ENCODE data around the gene MFN2. TPM values are rescaled to one million over a fixed set of nuclear protein-coding genes. Genes with fewer than 3 reads are reported as not detected.

The MFN2 gene
- total and polyA plus RNA-seq, 9 of the 15 experiments (the other 6 are each of a cell fraction or from before 2014, with no cell fraction given): 10.5 to 158 (median 87.1) TPM

GRCh38 chr1:11979028-11979850, 1.0 kb upstream of the MFN2 start (continued):
- TF ChIP-seq, protein P1, sequence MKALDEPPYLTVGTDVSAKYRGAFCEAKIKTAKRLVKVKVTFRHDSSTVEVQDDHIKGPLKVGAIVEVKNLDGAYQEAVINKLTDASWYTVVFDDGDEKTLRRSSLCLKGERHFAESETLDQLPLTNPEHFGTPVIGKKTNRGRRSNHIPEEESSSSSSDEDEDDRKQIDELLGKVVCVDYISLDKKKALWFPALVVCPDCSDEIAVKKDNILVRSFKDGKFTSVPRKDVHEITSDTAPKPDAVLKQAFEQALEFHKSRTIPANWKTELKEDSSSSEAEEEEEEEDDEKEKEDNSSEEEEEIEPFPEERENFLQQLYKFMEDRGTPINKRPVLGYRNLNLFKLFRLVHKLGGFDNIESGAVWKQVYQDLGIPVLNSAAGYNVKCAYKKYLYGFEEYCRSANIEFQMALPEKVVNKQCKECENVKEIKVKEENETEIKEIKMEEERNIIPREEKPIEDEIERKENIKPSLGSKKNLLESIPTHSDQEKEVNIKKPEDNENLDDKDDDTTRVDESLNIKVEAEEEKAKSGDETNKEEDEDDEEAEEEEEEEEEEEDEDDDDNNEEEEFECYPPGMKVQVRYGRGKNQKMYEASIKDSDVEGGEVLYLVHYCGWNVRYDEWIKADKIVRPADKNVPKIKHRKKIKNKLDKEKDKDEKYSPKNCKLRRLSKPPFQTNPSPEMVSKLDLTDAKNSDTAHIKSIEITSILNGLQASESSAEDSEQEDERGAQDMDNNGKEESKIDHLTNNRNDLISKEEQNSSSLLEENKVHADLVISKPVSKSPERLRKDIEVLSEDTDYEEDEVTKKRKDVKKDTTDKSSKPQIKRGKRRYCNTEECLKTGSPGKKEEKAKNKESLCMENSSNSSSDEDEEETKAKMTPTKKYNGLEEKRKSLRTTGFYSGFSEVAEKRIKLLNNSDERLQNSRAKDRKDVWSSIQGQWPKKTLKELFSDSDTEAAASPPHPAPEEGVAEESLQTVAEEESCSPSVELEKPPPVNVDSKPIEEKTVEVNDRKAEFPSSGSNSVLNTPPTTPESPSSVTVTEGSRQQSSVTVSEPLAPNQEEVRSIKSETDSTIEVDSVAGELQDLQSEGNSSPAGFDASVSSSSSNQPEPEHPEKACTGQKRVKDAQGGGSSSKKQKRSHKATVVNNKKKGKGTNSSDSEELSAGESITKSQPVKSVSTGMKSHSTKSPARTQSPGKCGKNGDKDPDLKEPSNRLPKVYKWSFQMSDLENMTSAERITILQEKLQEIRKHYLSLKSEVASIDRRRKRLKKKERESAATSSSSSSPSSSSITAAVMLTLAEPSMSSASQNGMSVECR (CRISPR knock-in tag; IDR thresholded peaks at IDR 0.05): no peak
- TF ChIP-seq CEBPB (tag; IDR thresholded peaks at IDR 0.05) (peak; percentile 65), CBX5 (IDR thresholded peaks at IDR 0.05; ENCODE audit: borderline replicate concordance, low read depth) (no peak), TAF7 (tag; IDR thresholded peaks at IDR 0.05) (no peak), MBD2 (IDR thresholded peaks at IDR 0.05; ENCODE audit: borderline replicate concordance, low read depth) (no peak), ZNF12 (CRISPR knock-in tag; IDR thresholded peaks at IDR 0.05) (peak; percentile 69; the same call in 1 of the 2 replicates), MAFF (IDR thresholded peaks at IDR 0.05; ENCODE audit: low read length) (no peak), GABPB1 (CRISPR knock-in tag; IDR thresholded peaks at IDR 0.05) (no peak), TRIM28 (IDR thresholded peaks at IDR 0.05) (no peak), XRCC4 (IDR thresholded peaks at IDR 0.05; ENCODE audit: extremely low read depth, insufficient read depth, insufficient read length) (no peak), ZNF764 (CRISPR knock-in tag; IDR thresholded peaks at IDR 0.05; ENCODE audit: low read depth) (no peak), MEIS2 (IDR thresholded peaks at IDR 0.05; ENCODE audit: partially characterized antibody) (no peak), BCOR (IDR thresholded peaks at IDR 0.05) (no peak), FOSL1 (tag; conservative IDR thresholded peaks at IDR 0.05) (no peak)
- TF ChIP-seq, protein P2, sequence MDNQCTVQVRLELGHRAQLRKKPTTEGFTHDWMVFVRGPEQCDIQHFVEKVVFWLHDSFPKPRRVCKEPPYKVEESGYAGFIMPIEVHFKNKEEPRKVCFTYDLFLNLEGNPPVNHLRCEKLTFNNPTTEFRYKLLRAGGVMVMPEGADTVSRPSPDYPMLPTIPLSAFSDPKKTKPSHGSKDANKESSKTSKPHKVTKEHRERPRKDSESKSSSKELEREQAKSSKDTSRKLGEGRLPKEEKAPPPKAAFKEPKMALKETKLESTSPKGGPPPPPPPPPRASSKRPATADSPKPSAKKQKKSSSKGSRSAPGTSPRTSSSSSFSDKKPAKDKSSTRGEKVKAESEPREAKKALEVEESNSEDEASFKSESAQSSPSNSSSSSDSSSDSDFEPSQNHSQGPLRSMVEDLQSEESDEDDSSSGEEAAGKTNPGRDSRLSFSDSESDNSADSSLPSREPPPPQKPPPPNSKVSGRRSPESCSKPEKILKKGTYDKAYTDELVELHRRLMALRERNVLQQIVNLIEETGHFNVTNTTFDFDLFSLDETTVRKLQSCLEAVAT (IDR thresholded peaks at IDR 0.05): 0 out of 4 replicates have a peak, but pooled peaks of 1 of the 2 experiments have one; percentile 20
- TF ChIP-seq, protein P3, sequence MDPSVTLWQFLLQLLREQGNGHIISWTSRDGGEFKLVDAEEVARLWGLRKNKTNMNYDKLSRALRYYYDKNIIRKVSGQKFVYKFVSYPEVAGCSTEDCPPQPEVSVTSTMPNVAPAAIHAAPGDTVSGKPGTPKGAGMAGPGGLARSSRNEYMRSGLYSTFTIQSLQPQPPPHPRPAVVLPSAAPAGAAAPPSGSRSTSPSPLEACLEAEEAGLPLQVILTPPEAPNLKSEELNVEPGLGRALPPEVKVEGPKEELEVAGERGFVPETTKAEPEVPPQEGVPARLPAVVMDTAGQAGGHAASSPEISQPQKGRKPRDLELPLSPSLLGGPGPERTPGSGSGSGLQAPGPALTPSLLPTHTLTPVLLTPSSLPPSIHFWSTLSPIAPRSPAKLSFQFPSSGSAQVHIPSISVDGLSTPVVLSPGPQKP (CRISPR knock-in tag; IDR thresholded peaks at IDR 0.05): no peak
- TF ChIP-seq, protein P4, sequence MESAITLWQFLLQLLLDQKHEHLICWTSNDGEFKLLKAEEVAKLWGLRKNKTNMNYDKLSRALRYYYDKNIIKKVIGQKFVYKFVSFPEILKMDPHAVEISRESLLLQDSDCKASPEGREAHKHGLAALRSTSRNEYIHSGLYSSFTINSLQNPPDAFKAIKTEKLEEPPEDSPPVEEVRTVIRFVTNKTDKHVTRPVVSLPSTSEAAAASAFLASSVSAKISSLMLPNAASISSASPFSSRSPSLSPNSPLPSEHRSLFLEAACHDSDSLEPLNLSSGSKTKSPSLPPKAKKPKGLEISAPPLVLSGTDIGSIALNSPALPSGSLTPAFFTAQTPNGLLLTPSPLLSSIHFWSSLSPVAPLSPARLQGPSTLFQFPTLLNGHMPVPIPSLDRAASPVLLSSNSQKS (CRISPR knock-in tag; IDR thresholded peaks at IDR 0.05): no peak
- TF ChIP-seq, protein P5, sequence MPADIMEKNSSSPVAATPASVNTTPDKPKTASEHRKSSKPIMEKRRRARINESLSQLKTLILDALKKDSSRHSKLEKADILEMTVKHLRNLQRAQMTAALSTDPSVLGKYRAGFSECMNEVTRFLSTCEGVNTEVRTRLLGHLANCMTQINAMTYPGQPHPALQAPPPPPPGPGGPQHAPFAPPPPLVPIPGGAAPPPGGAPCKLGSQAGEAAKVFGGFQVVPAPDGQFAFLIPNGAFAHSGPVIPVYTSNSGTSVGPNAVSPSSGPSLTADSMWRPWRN (IDR thresholded peaks at IDR 0.05; ENCODE audit: low read depth): no peak
- TF ChIP-seq, protein P6, sequence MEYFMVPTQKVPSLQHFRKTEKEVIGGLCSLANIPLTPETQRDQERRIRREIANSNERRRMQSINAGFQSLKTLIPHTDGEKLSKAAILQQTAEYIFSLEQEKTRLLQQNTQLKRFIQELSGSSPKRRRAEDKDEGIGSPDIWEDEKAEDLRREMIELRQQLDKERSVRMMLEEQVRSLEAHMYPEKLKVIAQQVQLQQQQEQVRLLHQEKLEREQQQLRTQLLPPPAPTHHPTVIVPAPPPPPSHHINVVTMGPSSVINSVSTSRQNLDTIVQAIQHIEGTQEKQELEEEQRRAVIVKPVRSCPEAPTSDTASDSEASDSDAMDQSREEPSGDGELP (CRISPR knock-in tag; IDR thresholded peaks at IDR 0.05; ENCODE audit: borderline replicate concordance): no peak
